HG03108 (cell line): ENCODE measurements around the gene SHISAL1.
"Not testable (repeated sequence)": the region's sequence is repeated elsewhere in the genome, so short reads cannot be mapped to it uniquely, and the experiment has no call there.

Source experiments
- ATAC-seq: cut with Tn5 transposase; IDR thresholded peaks from one replicate; pipeline ENCODE4 v1.9.1; 2021; ENCODE audit warnings: moderate library complexity; ENCODE audit not compliant: unreplicated experiment

SHISAL1 gene

DNA sequence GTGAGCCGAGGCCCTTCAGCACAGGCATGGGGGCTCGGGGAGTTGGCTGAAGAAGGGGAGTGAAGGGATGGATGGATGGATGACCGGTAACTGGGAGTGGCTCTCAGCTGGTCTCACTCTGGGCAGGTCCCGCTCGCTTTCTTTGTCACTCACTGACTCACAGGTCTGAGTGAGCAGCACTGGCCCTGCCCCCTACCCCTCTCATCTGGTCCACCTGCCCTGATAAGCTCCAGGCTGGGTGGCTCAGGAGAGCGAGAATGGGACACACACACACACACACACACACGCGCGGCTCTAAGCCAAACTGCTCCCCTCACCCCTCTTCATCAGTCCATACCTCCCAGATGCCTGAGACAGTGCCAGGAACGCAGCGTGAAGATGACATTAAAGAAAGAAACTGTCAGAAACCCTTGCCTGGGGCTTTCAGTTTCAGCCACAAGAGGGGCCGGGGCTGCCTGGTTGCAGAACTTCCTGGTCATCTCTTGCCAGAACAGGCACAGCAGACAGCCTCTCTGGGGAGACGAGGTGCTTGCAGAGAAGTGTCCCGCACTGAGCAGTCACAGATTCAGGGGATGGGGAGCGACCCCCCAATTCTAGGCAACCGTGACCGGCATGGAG is 16.5 kb upstream of the SHISAL1 start:
- ATAC-seq, result no peak

- no peak for ATAC-seq
Measured at GRCh38 chr22:44328762-44329161, 16.0 kb upstream of the SHISAL1 start.

- ATAC-seq, result no peak
Measured at GRCh38 chr22:44328326-44328725, 15.6 kb upstream of the SHISAL1 start.

DNA sequence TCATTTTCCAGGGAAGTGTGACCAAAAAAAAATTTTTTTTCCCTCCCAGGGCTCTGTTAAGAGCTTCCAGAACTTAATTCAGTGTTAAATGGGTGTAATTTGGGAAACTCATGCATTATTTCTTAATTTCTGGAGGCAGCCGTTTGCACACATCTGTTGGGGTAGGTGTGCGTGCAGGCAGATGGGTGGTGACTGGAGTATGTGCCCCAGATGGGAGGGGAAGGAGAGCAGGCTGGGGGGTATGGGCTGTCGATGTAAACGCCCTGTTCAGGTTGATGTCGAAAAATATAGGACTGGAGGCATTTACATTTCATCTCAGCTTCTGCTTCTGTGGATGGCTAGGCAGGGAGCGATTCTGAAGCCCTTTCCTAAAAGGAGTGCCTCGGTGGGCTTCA is 13.7 kb upstream of the SHISAL1 start:
- no peak for ATAC-seq

- no peak for ATAC-seq
Measured at GRCh38 chr22:44325718-44326490, 13.2 kb upstream of the SHISAL1 start.

- not testable (repeated sequence) for ATAC-seq
Measured at GRCh38 chr22:44323140-44323790, 10.5 kb upstream of the SHISAL1 start.

DNA sequence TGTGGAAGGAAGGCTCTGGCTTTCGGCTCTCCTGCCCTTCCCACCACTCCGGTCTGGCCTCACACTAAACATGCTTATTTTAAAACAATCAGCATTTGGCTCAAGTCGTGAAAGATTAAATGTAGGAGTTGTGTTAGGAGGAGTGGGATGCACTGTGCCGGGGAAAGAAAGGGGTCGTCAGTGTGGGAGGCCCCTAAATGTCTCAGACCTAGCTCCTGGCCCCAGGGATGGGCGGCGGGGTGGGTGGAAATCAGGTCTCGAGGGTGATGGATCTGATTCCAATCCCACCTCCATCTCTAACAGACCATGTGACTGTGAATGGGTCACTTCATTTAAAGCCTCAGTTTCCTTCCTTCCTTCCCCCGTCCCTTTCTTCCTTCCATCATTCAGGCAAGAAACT is 6.9 kb upstream of the SHISAL1 start:
- ATAC-seq, result no peak

GRCh38 chr22:44318751-44319150 is 6.0 kb upstream of the SHISAL1 start:
- ATAC-seq, result no peak

DNA sequence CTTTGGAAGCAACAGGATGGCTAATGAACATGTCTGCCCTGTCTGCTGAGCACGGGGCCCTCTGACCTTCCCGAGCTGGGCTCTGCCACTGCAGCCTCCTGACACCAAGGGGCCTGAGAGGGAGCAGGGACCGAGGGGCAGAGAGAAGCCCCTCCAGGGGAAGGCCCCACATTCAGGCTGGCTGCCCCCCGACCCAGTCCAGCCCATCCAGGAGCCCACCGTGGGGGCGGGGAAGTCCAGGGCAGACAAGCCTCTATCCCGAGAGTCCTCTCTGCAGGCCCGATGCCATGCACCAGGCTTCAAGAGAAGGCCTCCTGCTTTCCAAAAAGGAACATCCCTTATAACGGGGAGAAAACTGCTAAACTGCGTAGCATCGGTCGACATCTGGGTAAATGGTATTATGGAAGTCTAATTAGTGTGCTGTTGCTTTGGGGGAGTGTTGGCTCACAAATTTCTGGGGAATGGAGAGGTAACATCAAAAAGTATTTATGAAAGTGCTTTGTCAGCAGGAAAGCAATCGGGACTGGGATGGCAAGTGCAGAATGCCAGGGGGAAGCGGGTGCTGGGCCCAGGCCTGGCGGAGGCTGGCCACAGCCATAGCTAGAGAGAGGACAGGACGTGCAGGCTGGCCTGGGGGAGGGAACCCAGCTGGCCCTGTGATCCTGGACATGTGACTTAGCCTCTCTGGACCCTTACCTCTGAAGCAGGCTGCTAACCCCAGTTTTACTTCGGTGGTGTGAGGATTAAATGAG is 5.3 kb upstream of the SHISAL1 start:
- ATAC-seq, result no peak

GRCh38 chr22:44317123-44317444 is 4.3 kb upstream of the SHISAL1 start:
- ATAC-seq, result no peak

- no peak for ATAC-seq
Measured at GRCh38 chr22:44316393-44317122, 3.8 kb upstream of the SHISAL1 start.

GRCh38 chr22:44314425-44315067 is 1.8 kb upstream of the SHISAL1 start:
- no peak for ATAC-seq

DNA sequence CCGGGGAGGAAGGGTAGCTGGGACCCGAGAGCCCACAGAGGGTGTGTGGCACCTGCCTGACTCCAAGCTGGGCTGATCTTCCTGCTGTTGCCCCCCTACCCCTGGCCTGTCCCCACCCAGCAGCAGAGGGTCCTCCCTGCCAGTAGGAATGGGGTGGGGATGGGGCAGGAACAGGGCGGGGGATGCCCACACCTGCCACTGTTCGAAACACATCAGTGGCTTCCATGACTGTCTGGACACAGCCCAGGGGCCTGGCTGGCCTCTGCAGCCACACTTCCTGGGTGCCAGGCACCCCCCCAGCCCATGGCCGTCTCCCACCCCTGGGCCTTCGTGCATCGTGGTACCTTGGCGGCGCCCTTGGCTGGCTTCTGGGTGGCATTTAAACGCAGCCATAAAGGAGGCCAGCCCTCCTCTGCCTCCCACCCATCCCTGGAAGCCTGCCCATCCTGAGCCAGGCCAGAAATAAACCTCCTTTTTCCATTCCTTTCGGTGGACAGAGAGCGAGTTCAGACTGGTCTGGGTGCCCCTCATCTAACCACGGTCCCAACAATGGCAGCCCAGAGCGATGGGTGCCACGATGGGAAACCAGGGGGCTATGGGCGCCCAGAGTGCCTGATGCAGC is 745 bp upstream of the SHISAL1 start:
- no peak for ATAC-seq

- ATAC-seq, result no peak
Measured at GRCh38 chr22:44311855-44312170, 938 bp downstream of the SHISAL1 start.

DNA sequence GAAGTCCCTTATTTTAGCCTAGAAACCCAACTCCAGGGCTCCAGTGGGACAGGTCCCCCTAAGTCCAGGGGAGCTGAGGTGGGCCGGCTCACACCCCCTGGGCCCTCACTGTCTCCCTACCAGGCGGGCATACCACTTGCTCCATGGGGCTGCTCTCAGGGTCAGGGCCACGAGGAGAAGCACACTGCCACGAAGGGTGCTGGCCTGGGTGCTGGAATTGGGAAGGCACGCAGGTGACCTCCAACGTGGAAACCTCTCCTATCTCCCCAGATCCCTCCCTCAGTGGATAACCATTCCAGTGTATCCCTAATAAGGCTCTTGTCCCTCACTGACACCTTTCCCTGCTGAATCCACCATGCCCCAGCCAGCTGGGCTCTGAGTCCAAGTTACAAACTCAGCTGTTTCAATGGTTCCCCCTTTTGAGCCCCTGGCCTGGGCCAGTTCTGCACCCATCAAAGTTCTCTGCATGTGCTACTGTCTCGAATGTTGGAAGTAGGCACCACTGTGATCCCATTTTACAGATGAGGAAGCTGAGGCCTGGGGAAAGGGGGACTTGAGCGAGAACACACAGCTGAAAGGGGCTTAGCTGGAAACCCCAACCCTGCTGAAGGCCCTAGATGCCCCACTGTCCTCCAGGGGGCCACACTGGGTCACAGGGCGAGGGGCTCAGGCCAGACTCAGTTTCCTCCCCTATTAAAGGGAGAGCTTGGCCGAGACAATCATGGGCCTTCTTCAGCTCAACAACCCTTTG is 1.5 kb downstream of the SHISAL1 start:
- no peak for ATAC-seq

DNA sequence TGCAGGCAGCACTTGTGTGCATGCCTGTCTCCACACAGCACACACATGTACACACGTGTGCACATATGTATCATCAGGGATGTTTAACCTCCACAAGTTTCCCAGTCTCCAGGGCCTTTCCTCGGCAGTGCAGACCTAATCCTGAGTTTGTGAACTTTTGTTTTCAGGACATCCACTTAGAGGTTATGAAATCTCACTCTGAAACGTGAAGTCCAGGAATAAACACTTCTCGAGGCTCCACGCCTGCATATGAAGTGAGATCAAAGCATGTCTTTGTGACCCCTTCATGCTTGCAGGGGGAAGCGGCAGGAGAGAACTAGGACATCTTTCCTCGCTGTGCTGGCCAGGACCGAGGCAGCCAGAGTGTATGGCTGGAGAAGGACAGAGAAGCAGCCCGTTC is 3.1 kb downstream of the SHISAL1 start:
- no peak for ATAC-seq

GRCh38 chr22:44309137-44309536 is 3.6 kb downstream of the SHISAL1 start:
- ATAC-seq, result no peak

DNA sequence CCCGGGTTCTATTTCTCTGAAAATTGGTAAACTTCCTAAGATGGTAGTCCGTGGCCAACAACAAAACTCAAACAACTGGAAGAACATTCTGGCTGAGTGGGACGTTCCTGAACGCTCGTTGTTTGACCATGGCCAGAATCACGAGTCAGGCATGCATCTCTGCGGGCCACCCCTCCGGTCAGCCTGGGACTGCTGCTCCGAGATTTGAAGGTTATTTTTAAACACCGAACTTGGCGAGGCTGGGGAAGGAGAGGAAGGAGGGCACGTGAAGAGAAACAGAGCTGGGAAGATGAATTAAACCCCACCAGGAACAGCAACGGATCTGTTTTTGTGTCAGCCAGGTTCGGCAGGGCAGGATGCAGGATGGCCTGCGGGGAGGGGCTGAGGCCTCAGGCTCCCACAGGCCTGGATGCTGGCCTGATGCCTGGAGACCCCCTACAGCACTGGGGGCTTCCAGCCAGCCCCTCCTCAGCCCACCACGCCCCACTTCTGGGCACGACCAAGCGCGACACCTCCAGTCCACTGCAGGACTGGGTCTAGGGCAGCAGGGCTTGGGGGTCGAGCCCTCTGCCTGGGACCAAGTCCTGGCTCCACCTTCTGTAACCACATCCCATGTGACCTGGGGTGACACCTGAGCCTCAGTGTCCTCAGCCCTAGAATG is 5.1 kb downstream of the SHISAL1 start:
- no peak for ATAC-seq

- no peak for ATAC-seq
Measured at GRCh38 chr22:44305888-44306287, 6.9 kb downstream of the SHISAL1 start.
